ENCODE results near the gene NDUFV2. TPM values are rescaled to one million over a fixed set of nuclear protein-coding genes. Genes with fewer than 3 reads are reported as not detected.

Gene NDUFV2
- polyA plus RNA-seq, 1 donor (not counting 4 experiments of a cell fraction or from before 2014, with no cell fraction given) = 202 TPM

DNA sequence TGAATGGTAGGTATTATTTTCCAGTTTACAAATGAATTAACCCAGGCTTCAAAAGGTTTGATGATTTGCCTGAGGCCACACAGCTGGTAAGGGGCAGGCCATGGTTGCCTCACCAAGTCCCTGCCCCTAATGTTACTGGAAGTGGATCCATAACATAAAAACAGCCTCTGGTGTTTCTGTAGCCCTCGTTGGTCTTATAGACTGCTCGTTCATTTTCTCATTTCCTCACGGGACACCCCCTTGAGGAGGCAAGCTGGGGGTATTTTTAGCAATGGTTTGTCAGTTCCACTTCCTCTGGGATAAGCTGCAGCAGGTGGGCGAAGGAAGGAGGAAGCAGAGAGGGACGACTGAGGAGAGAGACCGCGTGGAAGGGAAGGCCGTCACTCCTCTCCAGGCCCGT lies 32.9 kb upstream of the NDUFV2 start:
- no peaks in the 10 kb centered on the region for H3K9me3 ChIP-seq (ENCODE audit: control insufficient read depth, low read depth, low read length)
- TF ChIP-seq, protein P1, sequence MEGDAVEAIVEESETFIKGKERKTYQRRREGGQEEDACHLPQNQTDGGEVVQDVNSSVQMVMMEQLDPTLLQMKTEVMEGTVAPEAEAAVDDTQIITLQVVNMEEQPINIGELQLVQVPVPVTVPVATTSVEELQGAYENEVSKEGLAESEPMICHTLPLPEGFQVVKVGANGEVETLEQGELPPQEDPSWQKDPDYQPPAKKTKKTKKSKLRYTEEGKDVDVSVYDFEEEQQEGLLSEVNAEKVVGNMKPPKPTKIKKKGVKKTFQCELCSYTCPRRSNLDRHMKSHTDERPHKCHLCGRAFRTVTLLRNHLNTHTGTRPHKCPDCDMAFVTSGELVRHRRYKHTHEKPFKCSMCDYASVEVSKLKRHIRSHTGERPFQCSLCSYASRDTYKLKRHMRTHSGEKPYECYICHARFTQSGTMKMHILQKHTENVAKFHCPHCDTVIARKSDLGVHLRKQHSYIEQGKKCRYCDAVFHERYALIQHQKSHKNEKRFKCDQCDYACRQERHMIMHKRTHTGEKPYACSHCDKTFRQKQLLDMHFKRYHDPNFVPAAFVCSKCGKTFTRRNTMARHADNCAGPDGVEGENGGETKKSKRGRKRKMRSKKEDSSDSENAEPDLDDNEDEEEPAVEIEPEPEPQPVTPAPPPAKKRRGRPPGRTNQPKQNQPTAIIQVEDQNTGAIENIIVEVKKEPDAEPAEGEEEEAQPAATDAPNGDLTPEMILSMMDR (optimal IDR thresholded peaks at IDR 0.05 in 1 of 3, IDR thresholded peaks at IDR 0.05 in 1 of 3, conservative IDR thresholded peaks at IDR 0.05 in 1 of 3; ENCODE audit: extremely low read depth in 1 of 3, insufficient read depth in 2 of 3, low read length in 3 of 3) = no peak
- no peak for TF ChIP-seq EZH2 (IDR thresholded peaks at IDR 0.05; ENCODE audit: low read length)

GRCh38 chr18:9070212-9070611 lies 32.3 kb upstream of the NDUFV2 start:
- dilution Hi-C loops (cut with MboI; ENCODE audit: extremely low pct_ligation_motif_present, low sequenced_read_pairs) = no loop called here
- H2AFZ ChIP-seq (ENCODE audit: control insufficient read depth, low read length) = no peak overlapping the region

More for the DNA sequence above, 32.9 kb upstream of the NDUFV2 start:
- H3K9me1 ChIP-seq (ENCODE audit: control insufficient read depth, extremely low read depth, insufficient read depth, low read length) = no peaks in the 10 kb centered on the region
- DNase-seq (ENCODE audit: low read depth, low spot score) (no peak), FAIRE-seq (no peak)
- no peaks in the 10 kb centered on the region for H4K20me1 ChIP-seq (ENCODE audit: control insufficient read depth, extremely low read depth, insufficient read depth, low read length)
- H2AFZ ChIP-seq (ENCODE audit: control insufficient read depth, low read length) = no peak overlapping the region
- no peak overlapping the region for H3K27ac ChIP-seq (ENCODE audit: control insufficient read depth, insufficient read depth, low read length)
- dilution Hi-C loops (cut with MboI; ENCODE audit: extremely low pct_ligation_motif_present, low sequenced_read_pairs) = no loop called here
- H3K27me3 ChIP-seq (ENCODE audit: control insufficient read depth, extremely low read depth, insufficient read depth, low read length) = no peaks in the 10 kb centered on the region
- H3K4me2 ChIP-seq (ENCODE audit: control insufficient read depth, extremely low read depth, insufficient read depth, low read depth, low read length) = no peak overlapping the region
- no peak overlapping the region for H3K9ac ChIP-seq (ENCODE audit: control insufficient read depth, extremely low read depth, insufficient read depth, low read length)
- H3K4me3 ChIP-seq (ENCODE audit: control insufficient read depth in 2 of 3, extremely low read depth in 1 of 3, insufficient read depth in 2 of 3, low read depth in 1 of 3, low read length in 3 of 3) = no peak overlapping the region
- H3K4me1 ChIP-seq (ENCODE audit: control insufficient read depth, extremely low read depth, insufficient read depth, low read length) = peaks cover 9% of the 10 kb centered on the region
- H3K36me3 ChIP-seq (ENCODE audit: control insufficient read depth in 2 of 2, extremely low read depth in 1 of 2, insufficient read depth in 2 of 2, low read length in 2 of 2) = no peaks in the 10 kb centered on the region
- no peaks in the 10 kb centered on the region for H3K79me2 ChIP-seq (ENCODE audit: control insufficient read depth, insufficient read depth, low read length)

More at GRCh38 chr18:9070212-9070611, 32.3 kb upstream of the NDUFV2 start:
- Histone ChIP-seq H3K9me3 (ENCODE audit: control insufficient read depth, low read depth, low read length) (no peaks in the 10 kb centered on the region), H3K79me2 (ENCODE audit: control insufficient read depth, insufficient read depth, low read length) (no peaks in the 10 kb centered on the region), H3K27me3 (ENCODE audit: control insufficient read depth, extremely low read depth, insufficient read depth, low read length) (no peaks in the 10 kb centered on the region), H3K4me1 (ENCODE audit: control insufficient read depth, extremely low read depth, insufficient read depth, low read length) (peaks cover 9% of the 10 kb centered on the region), H3K9me1 (ENCODE audit: control insufficient read depth, extremely low read depth, insufficient read depth, low read length) (no peaks in the 10 kb centered on the region), H3K36me3 (ENCODE audit: control insufficient read depth in 2 of 2, extremely low read depth in 1 of 2, insufficient read depth in 2 of 2, low read length in 2 of 2) (no peaks in the 10 kb centered on the region), H3K4me3 (ENCODE audit: control insufficient read depth in 2 of 3, extremely low read depth in 1 of 3, insufficient read depth in 2 of 3, low read depth in 1 of 3, low read length in 3 of 3) (no peak overlapping the region), H3K4me2 (ENCODE audit: control insufficient read depth, extremely low read depth, insufficient read depth, low read depth, low read length) (no peak overlapping the region), H3K27ac (ENCODE audit: control insufficient read depth, insufficient read depth, low read length) (no peak overlapping the region), H4K20me1 (ENCODE audit: control insufficient read depth, extremely low read depth, insufficient read depth, low read length) (no peaks in the 10 kb centered on the region), H3K9ac (ENCODE audit: control insufficient read depth, extremely low read depth, insufficient read depth, low read length) (no peak overlapping the region)
- no peak for DNase-seq (ENCODE audit: low read depth, low spot score)
- no peak for FAIRE-seq
- TF ChIP-seq, protein P1 (optimal IDR thresholded peaks at IDR 0.05 in 1 of 3, IDR thresholded peaks at IDR 0.05 in 1 of 3, conservative IDR thresholded peaks at IDR 0.05 in 1 of 3; ENCODE audit: extremely low read depth in 1 of 3, insufficient read depth in 2 of 3, low read length in 3 of 3) = no peak
- TF ChIP-seq EZH2 (IDR thresholded peaks at IDR 0.05; ENCODE audit: low read length) = no peak

Data from keratinocyte (primary cell).